H1 (cell line): ENCODE data around the gene LHPP. TPM values are rescaled to one million over a fixed set of nuclear protein-coding genes. Genes with fewer than 3 reads are reported as not detected.
"Not testable (repeated sequence)": the region's sequence is repeated elsewhere in the genome, so short reads cannot be mapped to it uniquely, and the experiment has no call there.

Source experiments
- CTCF ChIA-PET: fragments of 300-600 bp; sonication (Branson Sonifier 250); formaldehyde crosslinking; loops from one replicate; lab custom pipeline; 2021; ENCODE audit not compliant: partially characterized antibody; lab: Charles Lee
- POLR2A ChIA-PET: fragments of 300-600 bp; sonication (Branson Sonifier 250); formaldehyde crosslinking; loops from one replicate; lab custom pipeline; 2021; ENCODE audit warnings: inconsistent platforms; ENCODE audit not compliant: partially characterized antibody; lab: Charles Lee
- DNase-seq, 2 experiments: peaks; one replicate each; pipeline versions ENCODE4 v3.0.0 to v3.0.0-alpha.2; 2010 to 2022; ENCODE audit warnings: low spot score in 2 of 2, low read depth in 1 of 2, mixed read lengths in 1 of 2
- FAIRE-seq: peaks from 2 replicates; lab custom pipeline; 2011; peaks lifted over from hg19 to GRCh38; lab: Jason Lieb, UNC
- H2AFZ ChIP-seq: 2 replicates; pipeline ENCODE4 v1.8.1; 2012; ENCODE audit warnings: low read length, inconsistent platforms
- H2AK5ac ChIP-seq: 2 replicates; pipeline ENCODE4 v1.6.1; 2013; ENCODE audit warnings: low read depth, low read length
- H2BK120ac ChIP-seq: replicated peaks from 2 replicates; pipeline ENCODE3; 2013; ENCODE audit warnings: low read depth, low read length, inconsistent platforms
- H2BK12ac ChIP-seq: 2 replicates; pipeline ENCODE4 v1.6.1; 2013; ENCODE audit warnings: low read depth, low read length
- H2BK15ac ChIP-seq: 2 replicates; pipeline ENCODE4 v1.6.1; 2013; ENCODE audit warnings: low read length
- H2BK20ac ChIP-seq: 2 replicates; pipeline ENCODE4 v1.6.1; 2013; ENCODE audit warnings: low read length
- H2BK5ac ChIP-seq: 2 replicates; pipeline ENCODE4 v1.6.1; 2013; ENCODE audit warnings: low read depth, low read length
- H3K14ac ChIP-seq: 2 replicates; pipeline ENCODE4 v1.6.1; 2013; ENCODE audit warnings: inconsistent platforms; ENCODE audit not compliant: insufficient read length
- H3K18ac ChIP-seq: 2 replicates; pipeline ENCODE4 v1.6.1; 2013; ENCODE audit warnings: low read length; ENCODE audit errors: extremely low read depth
- H3K23ac ChIP-seq: 2 replicates; pipeline ENCODE4 v1.6.1; 2013; ENCODE audit warnings: inconsistent platforms; ENCODE audit not compliant: insufficient read length
- H3K23me2 ChIP-seq: 2 replicates; pipeline ENCODE4 v1.6.1; 2013; ENCODE audit warnings: low read depth, low read length
- H3K27ac ChIP-seq: 2 replicates; pipeline ENCODE4 v1.6.1; 2011; ENCODE audit warnings: low read depth, low read length, inconsistent platforms
- H3K27me3 ChIP-seq, 4 experiments: replicated peaks in 1 of 4; 1 replicate in 1 of 4; 2 replicates in 3 of 4; pipeline versions ENCODE4 v1.6.1 to v1.8.1; 2011 to 2013; ENCODE audit warnings: low read length in 3 of 4, mild to moderate bottlenecking in 3 of 4, inconsistent platforms in 2 of 4, mixed read lengths in 2 of 4, moderate library complexity in 1 of 4; ENCODE audit not compliant: control insufficient read depth in 3 of 4, insufficient read depth in 3 of 4; ENCODE audit errors: extremely low read depth in 1 of 4
- H3K36me3 ChIP-seq, 4 experiments: 2 replicates each; pipeline versions ENCODE4 v1.6.1 to v1.8.1; 2011 to 2013; ENCODE audit warnings: mild to moderate bottlenecking in 4 of 4, low read length in 3 of 4, moderate library complexity in 2 of 4, control low read depth in 1 of 4, inconsistent platforms in 1 of 4; ENCODE audit not compliant: insufficient read depth in 4 of 4, control insufficient read depth in 2 of 4
- H3K4ac ChIP-seq: replicated peaks from 2 replicates; pipeline ENCODE3; 2013; ENCODE audit warnings: low read length, low read depth, mixed read lengths, inconsistent platforms; ENCODE audit not compliant: insufficient read length
- H3K4me1 ChIP-seq, 4 experiments: replicated peaks in 1 of 4; 1 replicate in 1 of 4; 2 replicates in 3 of 4; pipeline versions ENCODE4 v1.6.1 to v1.8.1; 2011 to 2013; ENCODE audit warnings: low read length in 3 of 4, inconsistent platforms in 2 of 4, mixed read lengths in 1 of 4; ENCODE audit not compliant: insufficient read depth in 4 of 4, control insufficient read depth in 3 of 4
- H3K4me2 ChIP-seq, 2 experiments: 2 replicates each; pipeline versions ENCODE4 v1.6.1 to v1.8.1; 2011 to 2013; ENCODE audit warnings: low read depth in 2 of 2, low read length in 2 of 2, control low read depth in 1 of 2, inconsistent platforms in 1 of 2, mild to moderate bottlenecking in 1 of 2; ENCODE audit not compliant: insufficient read depth in 1 of 2
- H3K4me3 ChIP-seq, 4 experiments: fragments of 200-600, 300-600 bp in 1 of 4; sonication (generic), shearing (Covaris generic), sonication (Bioruptor Twin) in 1 of 4; 2 replicates each; pipeline versions ENCODE4 v1.5.1 to v1.8.1; 2011 to 2016; ENCODE audit warnings: low read length in 4 of 4, low read depth in 3 of 4, control low read depth in 2 of 4, inconsistent platforms in 2 of 4, mild to moderate bottlenecking in 2 of 4, mixed read lengths in 1 of 4, moderate library complexity in 1 of 4; ENCODE audit not compliant: insufficient read depth in 2 of 4; ENCODE audit errors: extremely low read depth in 1 of 4
- H3K56ac ChIP-seq: replicated peaks from 2 replicates; pipeline ENCODE3; 2013; ENCODE audit warnings: low read depth, mild to moderate bottlenecking, mixed read lengths, low read length, inconsistent platforms; ENCODE audit not compliant: insufficient read length
- H3K79me1 ChIP-seq: 2 replicates; pipeline ENCODE4 v1.6.1; 2013; ENCODE audit warnings: low read depth, low read length, control low read depth
- H3K79me2 ChIP-seq, 2 experiments: 2 replicates each; pipeline versions ENCODE4 v1.6.1 to v1.8.1; 2012 to 2013; ENCODE audit warnings: low read length in 2 of 2, mild to moderate bottlenecking in 2 of 2, inconsistent platforms in 1 of 2; ENCODE audit not compliant: insufficient read depth in 2 of 2, control insufficient read depth in 1 of 2
- H3K9ac ChIP-seq, 4 experiments: replicated peaks in 1 of 4; 1 replicate in 1 of 4; 2 replicates in 3 of 4; pipeline versions ENCODE4 v1.6.1 to v1.8.1; 2011 to 2013; ENCODE audit warnings: low read depth in 3 of 4, low read length in 3 of 4, control low read depth in 2 of 4, mild to moderate bottlenecking in 2 of 4, moderate library complexity in 2 of 4, inconsistent platforms in 1 of 4; ENCODE audit errors: extremely low read depth in 1 of 4
- H3K9me3 ChIP-seq, 2 experiments: 2 replicates each; pipeline versions ENCODE4 v1.6.1 to v1.8.1; 2012 to 2013; ENCODE audit warnings: mild to moderate bottlenecking in 2 of 2, moderate library complexity in 2 of 2, control low read depth in 1 of 2, inconsistent platforms in 1 of 2, low read depth in 1 of 2, low read length in 1 of 2, mixed read lengths in 1 of 2; ENCODE audit not compliant: insufficient read depth in 2 of 2
- H4K20me1 ChIP-seq, 2 experiments: replicated peaks in 1 of 2; 2 replicates each; pipeline versions ENCODE3 to v1.8.1; 2011 to 2013; ENCODE audit warnings: inconsistent platforms in 2 of 2, low read length in 2 of 2, mild to moderate bottlenecking in 1 of 2; ENCODE audit not compliant: insufficient read depth in 2 of 2, control insufficient read depth in 1 of 2
- H4K5ac ChIP-seq: 2 replicates; pipeline ENCODE4 v1.6.1; 2013; ENCODE audit warnings: low read length, low read depth, mixed read lengths, inconsistent platforms; ENCODE audit not compliant: insufficient read length
- H4K8ac ChIP-seq: 2 replicates; pipeline ENCODE4 v1.8.0; 2013; ENCODE audit warnings: mild to moderate bottlenecking, moderate library complexity, low read length, inconsistent platforms; ENCODE audit not compliant: insufficient read depth; ENCODE audit errors: extremely low read depth
- H4K91ac ChIP-seq: replicated peaks from 2 replicates; pipeline ENCODE3; 2013; ENCODE audit warnings: low read length, mixed read lengths, inconsistent platforms; ENCODE audit not compliant: insufficient read length
- CEBPB ChIP-seq: IDR thresholded peaks from 2 replicates; pipeline ENCODE4 v1.6.1; 2012; ENCODE audit warnings: low read depth, low read length
- EP300 ChIP-seq, 2 experiments: IDR thresholded peaks; 1 replicate in 1 of 2; 2 replicates in 1 of 2; pipeline ENCODE4 v1.6.1; 2011 to 2012; ENCODE audit warnings: low read depth in 2 of 2, low read length in 2 of 2, mild to moderate bottlenecking in 2 of 2, borderline replicate concordance in 1 of 2, inconsistent platforms in 1 of 2, moderate library complexity in 1 of 2
- JUND ChIP-seq: IDR thresholded peaks from 2 replicates; pipeline ENCODE4 v1.6.1; 2011; ENCODE audit warnings: mild to moderate bottlenecking, improper control_type of control experiment, low read length
- KDM4A ChIP-seq: IDR thresholded peaks from one replicate; pipeline ENCODE4 v1.7.1; 2012; ENCODE audit warnings: low read depth, mild to moderate bottlenecking, moderate library complexity, low read length, inconsistent platforms; ENCODE audit not compliant: severe bottlenecking
- SP2 ChIP-seq: IDR thresholded peaks from 2 replicates; pipeline ENCODE4 v1.6.1; 2012; ENCODE audit warnings: mild to moderate bottlenecking, low read length, inconsistent platforms
- TAF1 ChIP-seq: IDR thresholded peaks from 2 replicates; pipeline ENCODE4 v1.6.1; 2011; ENCODE audit warnings: mild to moderate bottlenecking, low read depth, low read length
- YY1 ChIP-seq: IDR thresholded peaks from 2 replicates; pipeline ENCODE4 v1.6.1; 2011; ENCODE audit warnings: low read depth, mild to moderate bottlenecking, low read length
- WGBS, 2 experiments: shearing (Covaris generic) in 1 of 2; methylation state at CpG; one replicate each; pipeline versions ENCODE4 v1.1.6 to v1.1.7; 2013 to 2015; ENCODE audit warnings: low lambda C conversion rate in 2 of 2, mixed read lengths in 2 of 2, inconsistent platforms in 1 of 2, low coverage in 1 of 2, missing lambda C conversion rate in 1 of 2; ENCODE audit not compliant: insufficient replicate concordance in 2 of 2, insufficient coverage in 1 of 2, insufficient read length in 1 of 2; ENCODE audit errors: extremely low coverage in 1 of 2, missing lambda C conversion rate in 1 of 2; 5-methylcytosine and 5-hydroxymethylcytosine counted together
- polyA plus RNA-seq, 7 experiments: library from polyadenylated mRNA; depleted of rRNA in 3 of 7; stranded (reverse) in 5 of 7; unstranded in 2 of 7; fragments of >200 nt in 5 of 7; fragments of 200-250 nt in 2 of 7; gene quantifications; 1 replicate in 5 of 7; 2 replicates in 1 of 7; 4 replicates in 1 of 7; pipeline versions ENCODE4 v1.2.1 to v1.2.3, GENCODE V29; 2011 to 2013; ENCODE audit warnings: missing spikeins in 2 of 7, mixed read lengths in 2 of 7
- total RNA-seq: library from RNA; stranded (reverse); fragmentation: NEBNext Ultra II Directional; extraction: Animal tissue kit (Norgen Biotek cat#: 25700); gene quantifications from 2 replicates; pipeline ENCODE4 v1.2.1, GENCODE V29; 2021
- TF ChIP-seq, protein P1 (sequence below): IDR thresholded peaks from 2 replicates; pipeline ENCODE4 v1.6.1; 2012; ENCODE audit warnings: inconsistent platforms

Gene LHPP
- total and polyA plus RNA-seq, 2 of the 8 experiments (the other 6 are each of a cell fraction or from before 2014, with no cell fraction given) = 26.0 to 45.0 TPM

DNA sequence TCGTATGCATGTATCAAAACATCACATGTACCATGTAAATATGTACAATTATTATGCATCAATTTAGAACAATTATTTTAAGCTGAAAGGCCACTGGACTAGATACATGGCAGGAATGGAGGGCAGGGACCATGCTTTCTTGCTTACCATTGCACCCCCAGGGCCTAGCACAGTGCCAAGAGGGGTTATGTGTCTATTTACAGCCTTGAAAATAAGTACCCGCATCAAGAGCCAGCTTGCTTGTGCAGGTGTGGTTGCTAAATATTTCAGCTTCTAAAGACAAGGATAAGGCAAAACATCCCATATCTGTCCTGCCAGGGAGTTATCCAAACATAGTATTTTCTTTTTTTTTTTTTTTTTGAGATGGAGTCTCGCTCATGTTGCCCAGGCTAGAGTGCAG, 28.2 kb upstream of the LHPP start (continued):
- TF ChIP-seq, protein P1, sequence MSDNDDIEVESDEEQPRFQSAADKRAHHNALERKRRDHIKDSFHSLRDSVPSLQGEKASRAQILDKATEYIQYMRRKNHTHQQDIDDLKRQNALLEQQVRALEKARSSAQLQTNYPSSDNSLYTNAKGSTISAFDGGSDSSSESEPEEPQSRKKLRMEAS = no peak
- no peak for TF ChIP-seq KDM4A
- TF ChIP-seq TAF1 = no peak
- no peak for TF ChIP-seq YY1
- no peak for TF ChIP-seq CEBPB
- no peak for TF ChIP-seq SP2
- TF ChIP-seq EP300 (IDR thresholded peaks at IDR 0.05; ENCODE audit: borderline replicate concordance in 1 of 2, low read depth in 2 of 2, low read length in 2 of 2) = no peak
- no peak for TF ChIP-seq JUND

DNA sequence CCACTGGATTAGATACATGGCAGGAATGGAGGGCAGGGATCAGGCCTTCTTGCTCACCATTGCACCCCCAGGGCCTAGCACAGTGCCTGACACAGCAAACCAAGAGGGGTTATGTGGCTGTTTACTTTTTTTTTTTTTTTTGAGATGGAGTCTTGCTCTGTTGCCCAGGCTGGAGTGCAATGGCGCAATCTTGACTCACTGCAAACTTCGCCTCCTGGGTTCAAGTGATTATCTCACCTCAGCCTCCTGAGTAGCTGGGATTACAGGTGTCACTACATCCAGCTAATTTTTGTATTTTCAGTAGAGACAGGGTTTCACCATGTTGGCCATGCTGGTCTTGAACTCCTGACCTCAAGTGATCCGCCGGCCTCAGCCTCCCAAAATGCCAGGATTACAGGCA, 25.9 kb upstream of the LHPP start:
- H2BK20ac ChIP-seq, DNase-seq, H3K27ac ChIP-seq, H3K4me3 ChIP-seq, H3K23ac ChIP-seq, H2BK120ac ChIP-seq, H2BK12ac ChIP-seq, H3K36me3 ChIP-seq, H3K79me2 ChIP-seq, H3K14ac ChIP-seq, H2AK5ac ChIP-seq, H3K27me3 ChIP-seq, H3K9ac ChIP-seq, H3K79me1 ChIP-seq, FAIRE-seq, H3K4ac ChIP-seq, H4K20me1 ChIP-seq, H2BK5ac ChIP-seq, H3K18ac ChIP-seq, H4K5ac ChIP-seq, H3K4me2 ChIP-seq, H3K56ac ChIP-seq, H3K23me2 ChIP-seq, H4K91ac ChIP-seq, H2AFZ ChIP-seq, H4K8ac ChIP-seq, H3K4me1 ChIP-seq, H3K9me3 ChIP-seq, H2BK15ac ChIP-seq: not testable (repeated sequence)
- WGBS, 2 experiments = 98% methylated on average over 4 of the region's 4 CpGs; no CpG with 5 or more reads in 1 of the 2 experiments
- ChIA-PET POLR2A (interaction anchor here (0.6 to 3.6 kb wide), 2 partner anchors 18 to 40 kb away, joined by 3 to 17 read pairs; partner anchors contain the start of gene OAT), CTCF (interaction anchor here (1.2 kb wide), 2 partner anchors 11 to 26 kb away, joined by 4 to 5 read pairs; partner anchors contain the start of gene LHPP)
